ENCODE results near the gene NSD1. TPM values are rescaled to one million over a fixed set of nuclear protein-coding genes. Genes with fewer than 3 reads are reported as not detected.

The NSD1 gene
- total and polyA plus RNA-seq, 3 donors from 2014 or later = 66.0 to 86.6 (median 71.2) TPM

- no peak for DNase-seq
- Histone ChIP-seq H3K27ac (no peak overlapping the region), H3K9me3 (no peaks in the 10 kb centered on the region), H3K27me3 (no peaks in the 10 kb centered on the region), H3K36me3 (ENCODE audit: low read depth, missing control alignments) (no peaks in the 10 kb centered on the region), H3K4me3 (no peak overlapping the region), H3K4me1 (peaks cover 24% of the 10 kb centered on the region)
- WGBS, 2 donors = 78 to 98% methylated on average over 3 of the region's 3 CpGs
- intact Hi-C loops (cut with DNase I; ENCODE audit: low total_unique reads) = no loop called here
- no peak for TF ChIP-seq CTCF (IDR thresholded peaks at IDR 0.05)
- TF ChIP-seq POLR2A (IDR thresholded peaks at IDR 0.05) = no peak
Measured at GRCh38 chr5:177316005-177316404, 182.4 kb downstream of the NSD1 start.

GRCh38 chr5:177317959-177318377 lies 184.4 kb downstream of the NSD1 start:
- no peaks in the 10 kb centered on the region for H3K27me3 ChIP-seq
- no peak overlapping the region for H3K27ac ChIP-seq
- no peak overlapping the region for H3K4me3 ChIP-seq
- peaks cover 10% of the 10 kb centered on the region for H3K4me1 ChIP-seq
- TF ChIP-seq POLR2A (IDR thresholded peaks at IDR 0.05) (no peak), CTCF (IDR thresholded peaks at IDR 0.05) (peak; percentile 67 to 81 (median 68))
- no peaks in the 10 kb centered on the region for H3K36me3 ChIP-seq (ENCODE audit: low read depth, missing control alignments)
- DNase-seq = peak; percentile 87
- intact Hi-C loops (cut with DNase I; ENCODE audit: low total_unique reads) = no loop called here
- H3K9me3 ChIP-seq = no peaks in the 10 kb centered on the region
- 51 to 62% methylated on average over 7 of the region's 7 CpGs for WGBS, 2 donors

- DNase-seq = no peak
- Histone ChIP-seq H3K9me3 (no peaks in the 10 kb centered on the region), H3K4me1 (peaks cover under 1% of the 10 kb centered on the region), H3K4me3 (no peak overlapping the region), H3K27ac (no peak overlapping the region), H3K36me3 (ENCODE audit: low read depth, missing control alignments) (no peaks in the 10 kb centered on the region), H3K27me3 (no peaks in the 10 kb centered on the region)
- no peak for TF ChIP-seq POLR2A (IDR thresholded peaks at IDR 0.05)
- TF ChIP-seq CTCF (IDR thresholded peaks at IDR 0.05) = no peak
- intact Hi-C loops (cut with DNase I; ENCODE audit: low total_unique reads) = no loop called here
- WGBS, 2 donors = 94 to 95% methylated on average over 7 to 14 of the region's 14 CpGs
Measured at GRCh38 chr5:177319913-177320588, 186.5 kb downstream of the NSD1 start.

- TF ChIP-seq CTCF (IDR thresholded peaks at IDR 0.05) (no peak), POLR2A (IDR thresholded peaks at IDR 0.05) (no peak)
- Histone ChIP-seq H3K27ac (no peak overlapping the region), H3K36me3 (ENCODE audit: low read depth, missing control alignments) (no peaks in the 10 kb centered on the region), H3K4me1 (no peaks in the 10 kb centered on the region), H3K4me3 (no peak overlapping the region), H3K9me3 (no peaks in the 10 kb centered on the region), H3K27me3 (no peaks in the 10 kb centered on the region)
- intact Hi-C loops (cut with DNase I; ENCODE audit: low total_unique reads) = no loop called here
- no peak for DNase-seq
- 92 to 93% methylated on average over 7 of the region's 7 CpGs for WGBS, 2 donors
Measured at GRCh38 chr5:177320879-177321278, 187.3 kb downstream of the NSD1 start.

DNA sequence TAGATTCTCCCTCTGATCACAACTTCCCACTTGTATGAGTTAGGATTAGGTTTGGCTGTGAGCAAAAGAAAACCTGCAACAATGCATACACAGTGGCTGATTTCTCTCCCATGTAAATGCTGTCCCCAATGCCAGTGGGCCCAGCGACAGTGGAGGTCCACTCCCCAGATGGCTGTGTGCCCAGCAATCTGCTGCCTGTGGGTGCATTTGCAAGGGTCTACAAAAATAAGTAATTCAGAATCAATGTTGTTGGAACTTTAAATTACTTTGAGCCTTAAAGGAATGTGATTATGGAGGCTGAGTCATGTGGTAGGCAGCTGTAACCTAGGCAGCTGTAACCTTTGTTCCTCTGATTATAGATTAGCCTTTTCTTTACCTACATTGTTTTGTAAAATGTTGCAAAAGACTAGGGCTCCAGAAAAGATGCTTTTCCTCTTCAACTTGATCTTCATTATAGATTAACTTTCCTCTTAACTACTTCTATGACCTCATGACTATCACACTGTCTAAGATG lies 192.4 kb downstream of the NSD1 start:
- Histone ChIP-seq H3K36me3 (ENCODE audit: low read depth, missing control alignments) (no peaks in the 10 kb centered on the region), H3K9me3 (no peaks in the 10 kb centered on the region), H3K27ac (no peak overlapping the region), H3K4me1 (no peaks in the 10 kb centered on the region), H3K27me3 (no peaks in the 10 kb centered on the region), H3K4me3 (no peak overlapping the region)
- 81 to 93% methylated on average over 1 of the region's 1 CpG for WGBS, 2 donors
- no peak for DNase-seq
- intact Hi-C loops (cut with DNase I; ENCODE audit: low total_unique reads) = no loop called here
- TF ChIP-seq POLR2A (IDR thresholded peaks at IDR 0.05) (no peak), CTCF (IDR thresholded peaks at IDR 0.05) (no peak)

All from testis (tissue), 3 donors.